A549 (cell line): ENCODE data around the gene SMG9. TPM values are rescaled to one million over a fixed set of nuclear protein-coding genes. Genes with fewer than 3 reads are reported as not detected.

Source experiments
- ATAC-seq, 2 experiments: fragments of 200-7000 bp in 1 of 2; fragments of >200 bp in 1 of 2; cut with Nextera tagmentation in 1 of 2; cut with Tn5 transposase in 1 of 2; 3 replicates each; pipeline versions ENCODE4 v1.8.0 to v1.9.1; 2018 to 2020; ENCODE audit warnings: mild to moderate bottlenecking in 1 of 2, moderate library complexity in 1 of 2
- CTCF ChIA-PET: fragments of 300-600 bp; sonication (Branson Sonifier 250); formaldehyde crosslinking; extraction: SDS; loops from one replicate; lab custom pipeline; 2021; ENCODE audit warnings: antibody characterized with exemption, inconsistent platforms; lab: Yijun Ruan, JAX
- POLR2A ChIA-PET: fragments of 350-600 bp; formaldehyde crosslinking; extraction: SDS; loops from one replicate; lab custom pipeline; 2021; ENCODE audit warnings: antibody characterized with exemption, inconsistent platforms; lab: Yijun Ruan, JAX
- DNase-seq, 2 experiments: peaks; one replicate each; pipeline versions ENCODE4 v3.0.0 to v3.0.0-alpha.2; 2011 to 2016; ENCODE audit warnings: low read depth in 1 of 2, low spot score in 1 of 2
- FAIRE-seq: peaks from 2 replicates; lab custom pipeline; 2011; peaks lifted over from hg19 to GRCh38; lab: Jason Lieb, UNC
- H3K27ac ChIP-seq, 2 experiments: fragments of >200 bp; sonication (Bioruptor Twin); formaldehyde crosslinking; 3 replicates each; pipeline ENCODE4 v1.5.1; 2016 to 2017
- H3K4me1 ChIP-seq: fragments of >200 bp; sonication (Bioruptor Twin); formaldehyde crosslinking; 3 replicates; pipeline ENCODE4 v1.6.1; 2016
- H3K4me2 ChIP-seq: fragments of >200 bp; sonication (Bioruptor Twin); formaldehyde crosslinking; 3 replicates; pipeline ENCODE4 v1.6.1; 2016
- H3K4me3 ChIP-seq: fragments of >200 bp; sonication (Bioruptor Twin); formaldehyde crosslinking; 3 replicates; pipeline ENCODE4 v1.5.1; 2016
- H3K9me3 ChIP-seq: fragments of >200 bp; sonication (Bioruptor Twin); formaldehyde crosslinking; 3 replicates; pipeline ENCODE4 v1.6.1; 2016
- ATOH8 ChIP-seq: fragments of 250-450 bp; sonication (Bioruptor Pico); IDR thresholded peaks from 2 replicates; pipeline ENCODE4 v1.5.0; 2020; ENCODE audit warnings: low read depth, mild to moderate bottlenecking, moderate library complexity
- CBX2 ChIP-seq: fragments of 200-600 bp; sonication (generic); IDR thresholded peaks from 2 replicates; pipeline ENCODE4 v1.6.1; 2016; ENCODE audit warnings: low read depth, mild to moderate bottlenecking, borderline replicate concordance
- CHD2 ChIP-seq: fragments of 150-350 bp; IDR thresholded peaks from 2 replicates; pipeline ENCODE4 v1.6.1; 2014; ENCODE audit warnings: low read length; ENCODE audit not compliant: partially characterized antibody
- EHF ChIP-seq: fragments of 250-450 bp; sonication (Bioruptor Pico); IDR thresholded peaks from 2 replicates; pipeline ENCODE4 v1.5.0; 2020; ENCODE audit warnings: mild to moderate bottlenecking
- EP300 ChIP-seq, 2 experiments: fragments of >200 bp; sonication (Bioruptor Twin); formaldehyde crosslinking; IDR thresholded peaks; 2 replicates in 1 of 2; 3 replicates in 1 of 2; pipeline ENCODE4 v1.6.1; 2016 to 2017
- ESRRA ChIP-seq: fragments of 150-350 bp; IDR thresholded peaks from 2 replicates; pipeline ENCODE4 v1.6.1; 2014; ENCODE audit warnings: mild to moderate bottlenecking, low read length, borderline replicate concordance
- FOSL2 ChIP-seq, 2 experiments: fragments of 450-650 bp in 1 of 2; fragments of >200 bp in 1 of 2; sonication (Bioruptor Twin) in 1 of 2; formaldehyde crosslinking; IDR thresholded peaks; 2 replicates each; pipeline versions ENCODE4 v1.5.0 to v1.6.1; 2016 to 2020; ENCODE audit warnings: mild to moderate bottlenecking in 1 of 2, moderate library complexity in 1 of 2
- HEYL ChIP-seq: fragments of 250-450 bp; sonication (Bioruptor Pico); IDR thresholded peaks from 2 replicates; pipeline ENCODE4 v1.8.0; 2021; ENCODE audit warnings: mild to moderate bottlenecking, moderate library complexity
- JUNB ChIP-seq: fragments of >200 bp; sonication (Bioruptor Twin); formaldehyde crosslinking; IDR thresholded peaks from 2 replicates; pipeline ENCODE4 v1.6.1; 2016
- KDM5A ChIP-seq: fragments of 200-600 bp; sonication (generic); IDR thresholded peaks from 2 replicates; pipeline ENCODE4 v1.6.1; 2016; ENCODE audit warnings: antibody characterized with exemption, mild to moderate bottlenecking
- MAZ ChIP-seq: fragments of 150-350 bp; IDR thresholded peaks from 2 replicates; pipeline ENCODE4 v1.6.1; 2014; ENCODE audit warnings: antibody characterized with exemption, low read depth, low read length, borderline replicate concordance
- MYC ChIP-seq: IDR thresholded peaks from 2 replicates; pipeline ENCODE4 v1.6.1; 2012; ENCODE audit warnings: mild to moderate bottlenecking, inconsistent platforms, low read length, improper control_type of control experiment, borderline replicate concordance
- RFX5 ChIP-seq: fragments of 450-650 bp; IDR thresholded peaks from 2 replicates; pipeline ENCODE4 v1.7.1; 2014; ENCODE audit warnings: antibody characterized with exemption, mild to moderate bottlenecking, moderate library complexity
- RNF2 ChIP-seq: fragments of 200-600 bp; sonication (generic); IDR thresholded peaks from 2 replicates; pipeline ENCODE4 v1.6.1; 2016; ENCODE audit warnings: low read depth, mild to moderate bottlenecking, antibody characterized with exemption, moderate library complexity, borderline replicate concordance
- SREBF2 ChIP-seq: fragments of 450-650 bp; IDR thresholded peaks from 2 replicates; pipeline ENCODE4 v1.6.1; 2014; ENCODE audit warnings: mild to moderate bottlenecking, moderate library complexity
- USF2 ChIP-seq: fragments of 450-650 bp; IDR thresholded peaks from 2 replicates; pipeline ENCODE4 v1.6.1; 2014; ENCODE audit warnings: antibody characterized with exemption
- ZFP36 ChIP-seq: fragments of 450-650 bp; IDR thresholded peaks from 2 replicates; pipeline ENCODE4 v1.6.1; 2014; ENCODE audit warnings: borderline replicate concordance; ENCODE audit not compliant: partially characterized antibody
- WGBS: methylation state at CpG from one replicate; pipeline ENCODE4 v1.1.6; 2017; ENCODE audit errors: missing lambda C conversion rate; 5-methylcytosine and 5-hydroxymethylcytosine counted together
- polyA plus RNA-seq, 4 experiments: library from polyadenylated mRNA; depleted of rRNA in 3 of 4; stranded (reverse); fragments of >200 nt; fragmentation: RNase III in 1 of 4; extraction: RNeasy Plus Mini Kit Qiagen cat#74134 plus additional on column Dnase treatment in 1 of 4; gene quantifications; 2 replicates in 3 of 4; 3 replicates in 1 of 4; pipeline ENCODE4 v1.2.3, GENCODE V29; 2011 to 2017
- TF ChIP-seq, protein P1 (sequence below): IDR thresholded peaks from 2 replicates; pipeline ENCODE4 v1.6.1; 2012
- TF ChIP-seq, protein P2 (sequence below): IDR thresholded peaks from 2 replicates; pipeline ENCODE4 v1.6.1; 2012

The SMG9 gene
- polyA plus RNA-seq, 2 of the 4 experiments (the other 2 are of a cell fraction): 14.2 to 44.2 TPM

DNA sequence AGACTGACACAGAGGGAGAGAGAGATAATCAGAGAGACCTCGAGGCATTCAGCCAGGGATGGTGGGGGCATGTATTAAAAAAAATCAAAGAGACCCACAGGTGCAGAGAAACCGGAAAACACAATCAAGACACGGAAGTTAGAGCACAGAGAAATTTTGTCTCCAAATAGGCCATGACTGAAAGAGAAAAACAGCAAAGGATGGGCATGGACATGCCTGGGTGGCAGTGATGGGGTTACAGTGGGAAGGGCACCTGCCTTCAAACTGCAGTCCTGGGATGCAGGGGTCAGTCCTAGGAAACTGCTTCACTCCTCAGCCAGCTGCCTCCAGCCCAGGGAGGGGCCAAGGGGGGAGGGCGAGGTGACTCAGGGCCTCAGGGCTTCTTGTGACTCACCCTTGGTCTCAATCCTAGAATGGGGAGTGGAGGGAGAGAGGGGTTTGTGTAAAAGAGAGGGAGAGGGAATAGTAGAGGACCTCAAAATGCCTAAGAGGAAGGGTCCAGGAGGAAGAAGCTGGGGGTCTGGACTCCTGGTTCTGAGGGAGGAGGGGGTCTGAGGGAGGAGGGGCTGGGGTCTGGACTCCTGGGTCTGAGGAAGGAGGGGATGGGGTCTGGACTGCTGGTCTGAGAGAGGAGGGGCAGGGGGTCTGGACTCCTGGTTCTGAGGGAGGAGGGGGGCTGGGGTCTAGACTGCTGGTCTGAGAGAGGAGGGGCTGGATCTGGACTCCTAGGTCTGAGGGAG lies 29.6 kb upstream of the SMG9 start:
- FAIRE-seq: no peak
- ATAC-seq: peak; percentile 80 to 81
- 0 out of 3 replicates have a peak overlapping the region, but pooled peaks have one; percentile 3 for H3K4me3 ChIP-seq
- H3K9me3 ChIP-seq: no peaks in the 10 kb centered on the region
- peak overlapping the region; percentile 93 to 95 for H3K27ac ChIP-seq
- ChIA-PET CTCF (interaction anchor here (0.5 to 24.0 kb wide), 29 partner anchors 9 to 338 kb away, joined by 3 to 565 read pairs (median 4); partner anchors contain the start of genes IRGC, IRGQ, PLAUR and SMG9), POLR2A (interaction anchor here (1.3 to 1.9 kb wide), 3 partner anchors 19 to 116 kb away, joined by 6 to 12 read pairs (median 11); partner anchors contain the start of gene SMG9)
- peaks cover 58% of the 10 kb centered on the region for H3K4me1 ChIP-seq
- peak; percentile 89 to 92 for DNase-seq
- peak; percentile 65 for TF ChIP-seq JUNB
- no peak for TF ChIP-seq CBX2
- no peak for TF ChIP-seq MYC
- no peak for TF ChIP-seq EP300 (IDR thresholded peaks at IDR 0.05)
- peak; percentile 83 for TF ChIP-seq FOSL2 (IDR thresholded peaks at IDR 0.05)
- TF ChIP-seq FOSL2 (CRISPR knock-in tag; IDR thresholded peaks at IDR 0.05): peak; percentile 99
- TF ChIP-seq SREBF2: no peak
- TF ChIP-seq CHD2: peak; percentile 10
- TF ChIP-seq ATOH8: peak; percentile 70; the same call in 1 of the 2 replicates
- TF ChIP-seq MAZ: peak; percentile 99
- TF ChIP-seq HEYL (CRISPR knock-in tag): no peak
- TF ChIP-seq, protein P1, sequence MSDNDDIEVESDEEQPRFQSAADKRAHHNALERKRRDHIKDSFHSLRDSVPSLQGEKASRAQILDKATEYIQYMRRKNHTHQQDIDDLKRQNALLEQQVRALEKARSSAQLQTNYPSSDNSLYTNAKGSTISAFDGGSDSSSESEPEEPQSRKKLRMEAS: peak; percentile 46
- peak overlapping the region; percentile 79 for H3K4me2 ChIP-seq
- 27% methylated on average over 4 of the region's 4 CpGs for WGBS

DNA sequence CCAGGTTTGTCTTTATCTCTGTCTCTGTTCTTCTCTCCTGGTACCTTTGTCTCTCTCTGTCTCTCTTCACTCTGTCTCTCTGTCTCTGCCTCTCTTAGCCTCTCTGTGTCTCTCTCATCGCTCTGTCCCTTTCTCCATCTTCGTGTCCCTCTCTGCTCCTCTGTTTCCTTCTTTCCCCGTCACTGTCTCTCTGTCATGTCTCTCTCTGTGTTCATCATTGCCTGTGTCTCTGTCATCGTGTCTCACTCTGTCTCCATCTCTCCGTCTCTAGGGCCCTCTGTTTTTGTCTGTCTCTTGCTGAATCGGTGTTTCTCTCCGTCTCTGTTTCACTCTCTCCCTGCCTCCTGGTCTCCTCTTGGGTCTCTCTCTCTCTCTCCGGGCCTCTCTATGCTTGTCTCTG lies 28.9 kb upstream of the SMG9 start:
- ChIA-PET CTCF (interaction anchor here (2.3 to 24.0 kb wide), 3 partner anchors 12 to 38 kb away, joined by 8 to 565 read pairs (median 103); partner anchors contain the start of gene SMG9), POLR2A (interaction anchor here (1.6 kb wide), 1 partner anchor 115 kb away, joined by 6 read pairs; no protein-coding TSS in a partner anchor)
- peaks cover 66% of the 10 kb centered on the region for H3K4me1 ChIP-seq
- peak overlapping the region; percentile 93 to 95 for H3K27ac ChIP-seq
- FAIRE-seq (no peak), ATAC-seq (no peak), DNase-seq (no peak)
- no peak for TF ChIP-seq RFX5
- TF ChIP-seq ESRRA: no peak
- no peak for TF ChIP-seq KDM5A
- TF ChIP-seq FOSL2 (IDR thresholded peaks at IDR 0.05): no peak
- TF ChIP-seq FOSL2 (CRISPR knock-in tag; IDR thresholded peaks at IDR 0.05): no peak
- TF ChIP-seq, protein P2, sequence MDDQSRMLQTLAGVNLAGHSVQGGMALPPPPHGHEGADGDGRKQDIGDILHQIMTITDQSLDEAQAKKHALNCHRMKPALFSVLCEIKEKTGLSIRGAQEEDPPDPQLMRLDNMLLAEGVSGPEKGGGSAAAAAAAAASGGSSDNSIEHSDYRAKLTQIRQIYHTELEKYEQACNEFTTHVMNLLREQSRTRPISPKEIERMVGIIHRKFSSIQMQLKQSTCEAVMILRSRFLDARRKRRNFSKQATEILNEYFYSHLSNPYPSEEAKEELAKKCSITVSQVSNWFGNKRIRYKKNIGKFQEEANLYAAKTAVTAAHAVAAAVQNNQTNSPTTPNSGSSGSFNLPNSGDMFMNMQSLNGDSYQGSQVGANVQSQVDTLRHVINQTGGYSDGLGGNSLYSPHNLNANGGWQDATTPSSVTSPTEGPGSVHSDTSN: no peak
- no peak for TF ChIP-seq ZFP36
- TF ChIP-seq EHF (CRISPR knock-in tag): no peak
- no peak for TF ChIP-seq RNF2
- H3K4me3 ChIP-seq: no peak overlapping the region
- 91% methylated on average over 8 of the region's 8 CpGs for WGBS
- H3K4me2 ChIP-seq: peak overlapping the region; percentile 79
- H3K9me3 ChIP-seq: no peaks in the 10 kb centered on the region

- FAIRE-seq: no peak
These were observed 28.0 kb upstream of the SMG9 start for GRCh38 chr19:43782689-43783231.

More at GRCh38 chr19:43782689-43783231, 28.0 kb upstream of the SMG9 start:
- no peak for ATAC-seq
- CTCF ChIA-PET: interaction anchor here (7.2 to 24.0 kb wide), 2 partner anchors 21 to 38 kb away, joined by 103 to 565 read pairs; partner anchors contain the start of gene SMG9
- WGBS: 71% methylated on average over 21 of the region's 24 CpGs
- Histone ChIP-seq H3K4me2 (peak overlapping the region; percentile 79), H3K27ac (peak overlapping the region; percentile 93 to 95), H3K9me3 (no peaks in the 10 kb centered on the region), H3K4me3 (no peak overlapping the region), H3K4me1 (peaks cover 75% of the 10 kb centered on the region)
- POLR2A ChIA-PET: no interaction called here
- peak in 1 of 2 experiments; percentile 58 for DNase-seq
- TF ChIP-seq, protein P1: peak; percentile 49
- TF ChIP-seq, protein P2: no peak
- 0 out of 2 replicates have a peak, but pooled peaks have one; percentile 1 for TF ChIP-seq USF2
